ENCODE measurements around the gene C11orf98.
"Not testable (repeated sequence)": the region's sequence is repeated elsewhere in the genome, so short reads cannot be mapped to it uniquely, and the experiment has no call there.

Gene C11orf98

GRCh38 chr11:62621567-62622470, 43.2 kb downstream of the C11orf98 start, which contains the start of gene B3GAT3:
Gene B3GAT3, minus strand, starts transcription at chr11:62621986. Its CDS starts 39 bp downstream, at chr11:62621947.
- Histone ChIP-seq H3K4me1 (ENCODE audit: insufficient read depth, low read length) (peaks cover 10% of the 10 kb centered on the region; the same call in 1 of the 2 replicates), H3K27me3 (ENCODE audit: insufficient read depth, low read length) (no peaks in the 10 kb centered on the region), H3K9me3 (ENCODE audit: insufficient read depth, low read depth, low read length) (no peaks in the 10 kb centered on the region), H3K36me3 (ENCODE audit: insufficient read depth, low read length) (peaks cover 20% of the 10 kb centered on the region), H3K4me3 (ENCODE audit: low read length) (peak within 1 kb of the TSS; percentile 93), H3K27ac (ENCODE audit: low read depth, low read length) (peak within 1 kb of the TSS; percentile 91), H3K9ac (ENCODE audit: low read depth, low read length) (peak within 1 kb of the TSS; percentile 87)
- 3% methylated on average over 77 of the region's 77 CpGs for WGBS

GRCh38 chr11:62621027-62621566, 43.9 kb downstream of the C11orf98 start:
- Histone ChIP-seq H3K4me3 (ENCODE audit: low read length) (peak overlapping the region; percentile 93), H3K27me3 (ENCODE audit: insufficient read depth, low read length) (no peaks in the 10 kb centered on the region), H3K36me3 (ENCODE audit: insufficient read depth, low read length) (peaks cover 17% of the 10 kb centered on the region), H3K9me3 (ENCODE audit: insufficient read depth, low read depth, low read length) (no peaks in the 10 kb centered on the region), H3K27ac (ENCODE audit: low read depth, low read length) (peak overlapping the region; percentile 91), H3K9ac (ENCODE audit: low read depth, low read length) (peak overlapping the region; percentile 87), H3K4me1 (ENCODE audit: insufficient read depth, low read length) (peaks cover 10% of the 10 kb centered on the region; the same call in 1 of the 2 replicates)
- 30% methylated on average over 6 of the region's 8 CpGs for WGBS

DNA sequence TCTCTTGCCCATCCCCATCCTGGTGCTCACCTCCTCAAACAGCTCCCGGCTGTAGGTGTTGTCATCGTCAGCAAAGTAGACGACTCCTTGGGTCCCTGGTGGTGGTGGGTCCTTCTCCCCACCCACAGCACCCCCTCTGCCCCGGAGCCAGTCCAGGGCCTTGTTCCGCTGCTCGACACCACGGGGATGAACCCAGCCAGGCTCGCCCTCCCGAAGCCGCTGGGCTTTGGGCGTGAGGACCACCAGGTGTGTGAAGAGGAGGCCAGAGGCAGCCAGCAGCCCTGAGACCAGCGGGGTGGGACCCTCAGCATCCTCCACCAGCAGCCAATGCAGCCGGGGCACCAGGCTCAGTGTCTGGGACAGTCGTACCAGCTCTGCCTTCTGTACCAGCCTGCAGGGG, 48.1 kb downstream of the C11orf98 start:
- not testable (repeated sequence) for H3K36me3 ChIP-seq (ENCODE audit: insufficient read depth, low read length); H3K4me3 ChIP-seq (ENCODE audit: low read length); H3K4me1 ChIP-seq (ENCODE audit: insufficient read depth, low read length); H3K27me3 ChIP-seq (ENCODE audit: insufficient read depth, low read length); H3K9me3 ChIP-seq (ENCODE audit: insufficient read depth, low read depth, low read length); H3K27ac ChIP-seq (ENCODE audit: low read depth, low read length); H3K9ac ChIP-seq (ENCODE audit: low read depth, low read length)
- WGBS, result 95% methylated on average over 12 of the region's 14 CpGs

- H3K4me1 ChIP-seq (ENCODE audit: insufficient read depth, low read length), result peaks cover 6% of the 10 kb centered on the region; the same call in 1 of the 2 replicates
- no peak overlapping the region for H3K27ac ChIP-seq (ENCODE audit: low read depth, low read length)
- peaks cover 7% of the 10 kb centered on the region; the same call in 1 of the 2 replicates for H3K36me3 ChIP-seq (ENCODE audit: insufficient read depth, low read length)
- no peak overlapping the region for H3K4me3 ChIP-seq (ENCODE audit: low read length)
- 96% methylated on average over 7 of the region's 7 CpGs for WGBS
- H3K9me3 ChIP-seq (ENCODE audit: insufficient read depth, low read depth, low read length), result no peaks in the 10 kb centered on the region
- no peak overlapping the region for H3K9ac ChIP-seq (ENCODE audit: low read depth, low read length)
- peaks cover 10% of the 10 kb centered on the region; the same call in 1 of the 2 replicates for H3K27me3 ChIP-seq (ENCODE audit: insufficient read depth, low read length)
Measured at GRCh38 chr11:62615521-62615920, 49.5 kb downstream of the C11orf98 start.

DNA sequence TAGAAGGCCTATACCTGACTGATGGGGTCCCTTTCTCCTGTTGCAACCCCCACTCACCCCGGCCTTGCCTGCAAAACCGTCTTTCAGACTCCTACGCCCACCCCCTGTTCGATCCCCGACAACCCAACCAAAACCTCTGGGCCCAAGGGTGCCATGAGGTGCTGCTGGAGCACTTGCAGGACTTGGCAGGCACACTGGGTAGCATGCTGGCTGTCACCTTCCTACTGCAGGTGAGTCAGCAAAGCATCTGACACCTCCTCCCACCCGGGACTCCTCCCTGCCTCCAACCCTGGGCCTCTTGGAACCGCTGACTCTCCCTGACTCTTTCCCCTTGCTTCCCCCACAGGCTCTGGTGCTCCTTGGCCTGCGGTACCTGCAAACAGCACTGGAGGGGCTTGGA, 50.7 kb downstream of the C11orf98 start:
- Histone ChIP-seq H3K36me3 (ENCODE audit: insufficient read depth, low read length) (peaks cover 7% of the 10 kb centered on the region; the same call in 1 of the 2 replicates), H3K27me3 (ENCODE audit: insufficient read depth, low read length) (peaks cover 10% of the 10 kb centered on the region; the same call in 1 of the 2 replicates), H3K9ac (ENCODE audit: low read depth, low read length) (no peak overlapping the region), H3K4me3 (ENCODE audit: low read length) (no peak overlapping the region), H3K27ac (ENCODE audit: low read depth, low read length) (no peak overlapping the region), H3K4me1 (ENCODE audit: insufficient read depth, low read length) (peaks cover 5% of the 10 kb centered on the region; the same call in 1 of the 2 replicates), H3K9me3 (ENCODE audit: insufficient read depth, low read depth, low read length) (no peaks in the 10 kb centered on the region)
- WGBS, result 75% methylated on average over 8 of the region's 8 CpGs

GRCh38 chr11:62613291-62613778, 51.7 kb downstream of the C11orf98 start:
- H3K9me3 ChIP-seq (ENCODE audit: insufficient read depth, low read depth, low read length), result no peaks in the 10 kb centered on the region
- H3K9ac ChIP-seq (ENCODE audit: low read depth, low read length), result no peak overlapping the region
- H3K27ac ChIP-seq (ENCODE audit: low read depth, low read length), result no peak overlapping the region
- H3K36me3 ChIP-seq (ENCODE audit: insufficient read depth, low read length), result peaks cover 7% of the 10 kb centered on the region; the same call in 1 of the 2 replicates
- peaks cover 10% of the 10 kb centered on the region; the same call in 1 of the 2 replicates for H3K27me3 ChIP-seq (ENCODE audit: insufficient read depth, low read length)
- peak overlapping the region; percentile 31 for H3K4me3 ChIP-seq (ENCODE audit: low read length)
- peaks cover 5% of the 10 kb centered on the region; the same call in 1 of the 2 replicates for H3K4me1 ChIP-seq (ENCODE audit: insufficient read depth, low read length)
- 84% methylated on average over 15 of the region's 15 CpGs for WGBS
